HepG2 (cell line): ENCODE results near the gene EPHA3. TPM values are rescaled to one million over a fixed set of nuclear protein-coding genes. Genes with fewer than 3 reads are reported as not detected.

Experiments used
- ATAC-seq: fragments of 200-7000 bp; cut with Tn5 transposase; 3 replicates; pipeline ENCODE4 v1.9.1; 2020; ENCODE audit warnings: mild to moderate bottlenecking, moderate library complexity
- BruUV-seq: library from RNA; stranded (reverse); fragments of 400-500 nt; replicated peaks from 2 replicates; lab custom pipeline; 2021; lab: Mats Ljungman, UMichigan
- CTCF ChIA-PET: fragments of 300-600 bp; formaldehyde crosslinking; extraction: SDS; loops from one replicate; lab custom pipeline; 2021; ENCODE audit warnings: low total read pairs, inconsistent platforms, low intra/inter-chr PET ratio; lab: Yijun Ruan, JAX
- POLR2A ChIA-PET: fragments of 350-600 bp; sonication (Branson Sonifier 250); formaldehyde crosslinking; loops from one replicate; lab custom pipeline; 2020; ENCODE audit warnings: antibody characterized with exemption, inconsistent platforms; lab: Yijun Ruan, JAX
- DNase-seq: peaks from one replicate; pipeline ENCODE4 v3.0.0-alpha.2; 2015; ENCODE audit warnings: low spot score
- FAIRE-seq: peaks from 3 replicates; lab custom pipeline; 2011; peaks lifted over from hg19 to GRCh38; lab: Jason Lieb, UNC
- H2AFZ ChIP-seq: one replicate; pipeline ENCODE4 v1.6.1; 2011; ENCODE audit warnings: low read length, inconsistent platforms
- H3K27ac ChIP-seq: fragments of 300-600 bp; 3 replicates; pipeline ENCODE4 v1.8.0; 2011; ENCODE audit warnings: mixed run types, mild to moderate bottlenecking, mixed read lengths, low read length, inconsistent platforms; ENCODE audit not compliant: insufficient read depth; ENCODE audit errors: extremely low read length
- H3K27me3 ChIP-seq, 2 experiments: fragments of 200-600 bp in 1 of 2; 2 replicates in 1 of 2; 3 replicates in 1 of 2; pipeline versions ENCODE4 v1.6.0 to v1.8.0; 2011; ENCODE audit warnings: low read length in 2 of 2, mild to moderate bottlenecking in 2 of 2, moderate library complexity in 2 of 2, inconsistent platforms in 1 of 2; ENCODE audit not compliant: insufficient read depth in 2 of 2, control insufficient read depth in 1 of 2
- H3K36me3 ChIP-seq, 2 experiments: fragments of 200-600 bp in 1 of 2; replicated peaks in 1 of 2; 2 replicates in 1 of 2; 3 replicates in 1 of 2; pipeline versions ENCODE4 v1.5.1 to v1.8.0; 2011; ENCODE audit warnings: low read length in 2 of 2, inconsistent platforms in 1 of 2; ENCODE audit not compliant: insufficient read depth in 2 of 2, control insufficient read depth in 1 of 2
- H3K4me1 ChIP-seq: 2 replicates; pipeline ENCODE4 v1.5.1; 2012; ENCODE audit warnings: low read length, inconsistent platforms; ENCODE audit not compliant: insufficient read depth
- H3K4me2 ChIP-seq: 2 replicates; pipeline ENCODE4 v1.6.0; 2011; ENCODE audit warnings: low read depth, low read length, inconsistent platforms
- H3K4me3 ChIP-seq, 3 experiments: fragments of 200-600 bp in 1 of 3; sonication (generic), shearing (Covaris generic) in 1 of 3; replicated peaks in 1 of 3; 2 replicates each; pipeline ENCODE4 v1.5.1; 2011 to 2016; ENCODE audit warnings: low read length in 3 of 3, inconsistent platforms in 2 of 3, low read depth in 2 of 3, mild to moderate bottlenecking in 2 of 3, control low read depth in 1 of 3, mixed read lengths in 1 of 3; ENCODE audit not compliant: insufficient read depth in 1 of 3
- H3K79me2 ChIP-seq: one replicate; pipeline ENCODE4 v1.6.1; 2011; ENCODE audit warnings: low read length, inconsistent platforms; ENCODE audit not compliant: insufficient read depth
- H3K9ac ChIP-seq: 2 replicates; pipeline ENCODE4 v1.6.0; 2011; ENCODE audit warnings: mild to moderate bottlenecking, low read depth, low read length, inconsistent platforms; ENCODE audit not compliant: insufficient read depth
- H3K9me3 ChIP-seq: 2 replicates; pipeline ENCODE4 v1.5.1; 2012; ENCODE audit warnings: mild to moderate bottlenecking, low read length
- H4K20me1 ChIP-seq: 2 replicates; pipeline ENCODE4 v1.6.0; 2011; ENCODE audit warnings: inconsistent platforms, mild to moderate bottlenecking, low read length, moderate library complexity; ENCODE audit not compliant: insufficient read depth
- ATM ChIP-seq: fragments of 450-650 bp; IDR thresholded peaks from 2 replicates; pipeline ENCODE4 v1.7.1; 2017; ENCODE audit warnings: mild to moderate bottlenecking, borderline replicate concordance
- FOXA3 ChIP-seq: IDR thresholded peaks from 2 replicates; pipeline ENCODE4 v1.6.1; 2016; ENCODE audit warnings: missing genetic modification reagents, missing compliant biosample characterization
- GPN1 ChIP-seq: sonication (generic); formaldehyde crosslinking; IDR thresholded peaks from 2 replicates; pipeline ENCODE4 v1.5.1; 2020; ENCODE audit warnings: missing genetic modification reagents, borderline replicate concordance
- HMG20A ChIP-seq: IDR thresholded peaks from 2 replicates; pipeline ENCODE4 v1.6.1; 2016; ENCODE audit warnings: borderline replicate concordance
- HNF4A ChIP-seq: sonication (generic); formaldehyde crosslinking; IDR thresholded peaks from 2 replicates; pipeline ENCODE4 v1.4.0; 2020; ENCODE audit warnings: missing genetic modification reagents
- HNRNPK ChIP-seq: fragments of 200-400 bp; formaldehyde crosslinking; IDR thresholded peaks from 2 replicates; pipeline ENCODE4 v1.6.1; 2018; ENCODE audit warnings: low read length, low read depth, moderate library complexity, mild to moderate bottlenecking; ENCODE audit not compliant: poor library complexity, severe bottlenecking
- KDM4B ChIP-seq: sonication (generic); formaldehyde crosslinking; IDR thresholded peaks from 2 replicates; pipeline ENCODE4 v1.4.0; 2020; ENCODE audit warnings: missing genetic modification reagents
- MAFK ChIP-seq, 2 experiments: IDR thresholded peaks in 1 of 2; conservative IDR thresholded peaks in 1 of 2; 2 replicates each; pipeline ENCODE4 v1.6.1; 2011; ENCODE audit warnings: improper control_type of control experiment in 2 of 2, low read length in 2 of 2
- MXD4 ChIP-seq: IDR thresholded peaks from 2 replicates; pipeline ENCODE4 v1.6.1; 2016; ENCODE audit warnings: mild to moderate bottlenecking, missing biosample characterization, missing genetic modification reagents
- MYNN ChIP-seq: sonication (generic); formaldehyde crosslinking; IDR thresholded peaks from 2 replicates; pipeline ENCODE4 v1.4.0; 2020; ENCODE audit warnings: mild to moderate bottlenecking, low read depth, missing genetic modification reagents
- NFE2L1 ChIP-seq: sonication (generic); formaldehyde crosslinking; IDR thresholded peaks from 2 replicates; pipeline ENCODE4 v1.4.0; 2020; ENCODE audit warnings: missing genetic modification reagents, mild to moderate bottlenecking, borderline replicate concordance
- NRL ChIP-seq: sonication (generic); formaldehyde crosslinking; IDR thresholded peaks from 2 replicates; pipeline ENCODE4 v1.5.0; 2020; ENCODE audit warnings: missing genetic modification reagents, mild to moderate bottlenecking, moderate library complexity, borderline replicate concordance
- PCBP2 ChIP-seq: fragments of 200-400 bp; formaldehyde crosslinking; optimal IDR thresholded peaks from 2 replicates; pipeline ENCODE3; 2018; ENCODE audit warnings: low read length, low read depth; ENCODE audit not compliant: poor library complexity, severe bottlenecking
- PRMT3 ChIP-seq: sonication (generic); formaldehyde crosslinking; IDR thresholded peaks from 2 replicates; pipeline ENCODE4 v1.8.1; 2022; ENCODE audit warnings: low read depth, mild to moderate bottlenecking, moderate library complexity, missing genetic modification reagents, borderline replicate concordance
- RFX5 ChIP-seq: IDR thresholded peaks from 2 replicates; pipeline ENCODE4 v1.6.1; 2011; ENCODE audit warnings: low read depth, low read length, improper control_type of control experiment
- SMARCE1 ChIP-seq: fragments of 450-650 bp; IDR thresholded peaks from 2 replicates; pipeline ENCODE4 v1.6.1; 2017; ENCODE audit warnings: borderline replicate concordance
- SP2 ChIP-seq: sonication (generic); formaldehyde crosslinking; IDR thresholded peaks from 2 replicates; pipeline ENCODE4 v1.5.1; 2020; ENCODE audit warnings: mild to moderate bottlenecking, missing genetic modification reagents
- ZFP62 ChIP-seq: sonication (generic); formaldehyde crosslinking; IDR thresholded peaks from 2 replicates; pipeline ENCODE4 v1.4.0; 2020; ENCODE audit warnings: missing genetic modification reagents
- ZNF674 ChIP-seq: sonication (generic); formaldehyde crosslinking; IDR thresholded peaks from 2 replicates; pipeline ENCODE4 v1.5.0; 2020; ENCODE audit warnings: low read depth, mild to moderate bottlenecking, missing genetic modification reagents
- ZNF781 ChIP-seq: sonication (generic); formaldehyde crosslinking; IDR thresholded peaks from 2 replicates; pipeline ENCODE4 v1.5.1; 2020; ENCODE audit warnings: borderline replicate concordance, mild to moderate bottlenecking, missing genetic modification reagents; ENCODE audit errors: not compliant biosample characterization
- in situ Hi-C: cut with HindIII; loops from 2 replicates; pipeline ENCODE4 v1.10.0; 2017; ENCODE audit warnings: low pct_unique_long_range_greater_than_20kb; ENCODE audit not compliant: extremely low pct_ligation_motif_present
- intact Hi-C: fragments of 100-400 bp; cut with micrococcal nuclease; formaldehyde crosslinking; loops from one replicate; pipeline ENCODE4 v1.10.0; 2022; ENCODE audit not compliant: unreplicated experiment
- polyA plus RNA-seq, 8 experiments: library from polyadenylated mRNA; depleted of rRNA in 3 of 8; stranded (reverse) in 7 of 8; unstranded in 1 of 8; fragments of >200 nt; fragmentation: Illumina TruSeq in 4 of 8; extraction: Trizol in 4 of 8; gene quantifications; 2 replicates each; pipeline versions ENCODE4 v1.2.1 to v1.2.3, GENCODE V29; 2011 to 2016; ENCODE audit warnings: low read depth in 4 of 8, missing spikeins in 1 of 8, mixed read lengths in 1 of 8; ENCODE audit not compliant: insufficient read depth in 1 of 8
- total RNA-seq, 5 experiments: library from RNA; depleted of rRNA; stranded (reverse); fragments of >200 nt; fragmentation: Illumina TruSeq; extraction: Trizol; gene quantifications; 2 replicates each; pipeline ENCODE4 v1.2.3, GENCODE V29; 2016; ENCODE audit warnings: low read depth in 1 of 5
- TF ChIP-seq, protein P1 (sequence below): sonication (generic); formaldehyde crosslinking; IDR thresholded peaks from 2 replicates; pipeline ENCODE4 v1.8.1; 2022; ENCODE audit warnings: low read depth, mild to moderate bottlenecking, missing genetic modification reagents
- TF ChIP-seq, protein P2 (sequence below): sonication (generic); formaldehyde crosslinking; IDR thresholded peaks from 2 replicates; pipeline ENCODE4 v1.5.0; 2020; ENCODE audit warnings: missing genetic modification reagents
- TF ChIP-seq, protein P3 (sequence below): sonication (generic); formaldehyde crosslinking; IDR thresholded peaks from 2 replicates; pipeline ENCODE4 v1.5.0; 2020; ENCODE audit warnings: missing genetic modification reagents, mild to moderate bottlenecking, borderline replicate concordance

Gene EPHA3
- total and polyA plus RNA-seq, 2 of the 13 experiments (the other 11 are each of a cell fraction or from before 2014, with no cell fraction given) = 0.01 TPM; not detected in 1

DNA sequence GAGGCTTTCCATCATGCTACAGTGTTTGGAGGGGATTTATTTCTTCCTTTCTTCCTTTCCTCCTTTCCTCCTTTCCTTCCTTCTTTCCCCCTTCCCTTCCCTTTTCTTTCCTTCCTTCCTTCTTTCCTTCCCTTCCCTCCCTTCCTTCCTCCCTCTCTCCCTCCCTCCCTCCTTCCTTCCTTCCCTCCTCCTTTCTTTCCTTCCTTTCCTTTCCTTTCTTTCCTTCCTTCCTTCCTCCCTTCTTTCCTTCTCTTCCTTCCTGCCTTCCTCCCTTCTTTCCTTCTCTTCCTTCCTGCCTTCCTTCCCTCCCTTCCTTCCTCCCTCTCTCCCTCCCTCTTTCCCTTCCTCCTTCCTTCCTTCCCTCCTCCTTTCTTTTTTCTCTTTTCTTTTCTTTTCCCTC, 127.2 kb downstream of the EPHA3 start:
- Histone ChIP-seq H3K9me3 (no peaks in the 10 kb centered on the region), H3K27ac (no peak overlapping the region), H3K27me3 (no peaks in the 10 kb centered on the region), H4K20me1 (no peaks in the 10 kb centered on the region), H3K4me2 (no peak overlapping the region), H3K9ac (no peak overlapping the region), H3K36me3 (no peaks in the 10 kb centered on the region), H3K4me1 (no peaks in the 10 kb centered on the region), H3K4me3 (no peak overlapping the region), H3K79me2 (no peaks in the 10 kb centered on the region), H2AFZ (no peak overlapping the region)
- FAIRE-seq (no peak), ATAC-seq (no peak), DNase-seq (no peak)
- no TSS peak for BruUV-seq
- POLR2A ChIA-PET = no interaction called here
- intact Hi-C loops = no loop called here
- CTCF ChIA-PET = no interaction called here
- in situ Hi-C loops = no loop called here
- no peak for TF ChIP-seq ZNF781 (CRISPR knock-in tag)
- TF ChIP-seq, protein P1, sequence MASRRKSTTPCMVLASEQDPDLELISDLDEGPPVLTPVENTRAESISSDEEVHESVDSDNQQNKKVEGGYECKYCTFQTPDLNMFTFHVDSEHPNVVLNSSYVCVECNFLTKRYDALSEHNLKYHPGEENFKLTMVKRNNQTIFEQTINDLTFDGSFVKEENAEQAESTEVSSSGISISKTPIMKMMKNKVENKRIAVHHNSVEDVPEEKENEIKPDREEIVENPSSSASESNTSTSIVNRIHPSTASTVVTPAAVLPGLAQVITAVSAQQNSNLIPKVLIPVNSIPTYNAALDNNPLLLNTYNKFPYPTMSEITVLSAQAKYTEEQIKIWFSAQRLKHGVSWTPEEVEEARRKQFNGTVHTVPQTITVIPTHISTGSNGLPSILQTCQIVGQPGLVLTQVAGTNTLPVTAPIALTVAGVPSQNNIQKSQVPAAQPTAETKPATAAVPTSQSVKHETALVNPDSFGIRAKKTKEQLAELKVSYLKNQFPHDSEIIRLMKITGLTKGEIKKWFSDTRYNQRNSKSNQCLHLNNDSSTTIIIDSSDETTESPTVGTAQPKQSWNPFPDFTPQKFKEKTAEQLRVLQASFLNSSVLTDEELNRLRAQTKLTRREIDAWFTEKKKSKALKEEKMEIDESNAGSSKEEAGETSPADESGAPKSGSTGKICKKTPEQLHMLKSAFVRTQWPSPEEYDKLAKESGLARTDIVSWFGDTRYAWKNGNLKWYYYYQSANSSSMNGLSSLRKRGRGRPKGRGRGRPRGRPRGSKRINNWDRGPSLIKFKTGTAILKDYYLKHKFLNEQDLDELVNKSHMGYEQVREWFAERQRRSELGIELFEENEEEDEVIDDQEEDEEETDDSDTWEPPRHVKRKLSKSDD (CRISPR knock-in tag) = no peak
- no peak for TF ChIP-seq ZNF674 (CRISPR knock-in tag)
- TF ChIP-seq MYNN (CRISPR knock-in tag) = no peak
- TF ChIP-seq SP2 (CRISPR knock-in tag) = no peak
- TF ChIP-seq, protein P2, sequence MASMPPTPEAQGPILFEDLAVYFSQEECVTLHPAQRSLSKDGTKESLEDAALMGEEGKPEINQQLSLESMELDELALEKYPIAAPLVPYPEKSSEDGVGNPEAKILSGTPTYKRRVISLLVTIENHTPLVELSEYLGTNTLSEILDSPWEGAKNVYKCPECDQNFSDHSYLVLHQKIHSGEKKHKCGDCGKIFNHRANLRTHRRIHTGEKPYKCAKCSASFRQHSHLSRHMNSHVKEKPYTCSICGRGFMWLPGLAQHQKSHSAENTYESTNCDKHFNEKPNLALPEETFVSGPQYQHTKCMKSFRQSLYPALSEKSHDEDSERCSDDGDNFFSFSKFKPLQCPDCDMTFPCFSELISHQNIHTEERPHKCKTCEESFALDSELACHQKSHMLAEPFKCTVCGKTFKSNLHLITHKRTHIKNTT (CRISPR knock-in tag) = no peak
- no peak for TF ChIP-seq FOXA3 (CRISPR knock-in tag)
- TF ChIP-seq MXD4 (CRISPR knock-in tag) = no peak
- no peak for TF ChIP-seq HNF4A
- TF ChIP-seq ATM = peak; percentile 62; the same call in 1 of the 2 replicates
- TF ChIP-seq GPN1 = no peak
- TF ChIP-seq SMARCE1 = no peak
- TF ChIP-seq NRL (CRISPR knock-in tag) = no peak
- no peak for TF ChIP-seq MAFK (conservative IDR thresholded peaks at IDR 0.05 in 1 of 2, IDR thresholded peaks at IDR 0.05 in 1 of 2; ENCODE audit: low read length in 2 of 2)
- TF ChIP-seq PRMT3 (CRISPR knock-in tag) = no peak
- peak; percentile 62 for TF ChIP-seq PCBP2
- TF ChIP-seq ZFP62 (CRISPR knock-in tag) = no peak
- TF ChIP-seq RFX5 = no peak
- no peak for TF ChIP-seq KDM4B
- TF ChIP-seq HMG20A = no peak
- TF ChIP-seq HNRNPK = peak; percentile 28
- TF ChIP-seq, protein P3, sequence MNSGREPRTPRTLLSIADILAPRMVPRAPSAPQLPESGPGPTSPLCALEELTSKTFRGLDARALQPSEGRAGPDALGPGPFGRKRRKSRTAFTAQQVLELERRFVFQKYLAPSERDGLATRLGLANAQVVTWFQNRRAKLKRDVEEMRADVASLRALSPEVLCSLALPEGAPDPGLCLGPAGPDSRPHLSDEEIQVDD = no peak
- TF ChIP-seq NFE2L1 (CRISPR knock-in tag) = no peak
